ENCODE results near the gene HYOU1. TPM values are rescaled to one million over a fixed set of nuclear protein-coding genes. Genes with fewer than 3 reads are reported as not detected.

HYOU1 gene
- total and polyA plus RNA-seq, 2 experiments from 2014 or later = 122 to 168 TPM

DNA sequence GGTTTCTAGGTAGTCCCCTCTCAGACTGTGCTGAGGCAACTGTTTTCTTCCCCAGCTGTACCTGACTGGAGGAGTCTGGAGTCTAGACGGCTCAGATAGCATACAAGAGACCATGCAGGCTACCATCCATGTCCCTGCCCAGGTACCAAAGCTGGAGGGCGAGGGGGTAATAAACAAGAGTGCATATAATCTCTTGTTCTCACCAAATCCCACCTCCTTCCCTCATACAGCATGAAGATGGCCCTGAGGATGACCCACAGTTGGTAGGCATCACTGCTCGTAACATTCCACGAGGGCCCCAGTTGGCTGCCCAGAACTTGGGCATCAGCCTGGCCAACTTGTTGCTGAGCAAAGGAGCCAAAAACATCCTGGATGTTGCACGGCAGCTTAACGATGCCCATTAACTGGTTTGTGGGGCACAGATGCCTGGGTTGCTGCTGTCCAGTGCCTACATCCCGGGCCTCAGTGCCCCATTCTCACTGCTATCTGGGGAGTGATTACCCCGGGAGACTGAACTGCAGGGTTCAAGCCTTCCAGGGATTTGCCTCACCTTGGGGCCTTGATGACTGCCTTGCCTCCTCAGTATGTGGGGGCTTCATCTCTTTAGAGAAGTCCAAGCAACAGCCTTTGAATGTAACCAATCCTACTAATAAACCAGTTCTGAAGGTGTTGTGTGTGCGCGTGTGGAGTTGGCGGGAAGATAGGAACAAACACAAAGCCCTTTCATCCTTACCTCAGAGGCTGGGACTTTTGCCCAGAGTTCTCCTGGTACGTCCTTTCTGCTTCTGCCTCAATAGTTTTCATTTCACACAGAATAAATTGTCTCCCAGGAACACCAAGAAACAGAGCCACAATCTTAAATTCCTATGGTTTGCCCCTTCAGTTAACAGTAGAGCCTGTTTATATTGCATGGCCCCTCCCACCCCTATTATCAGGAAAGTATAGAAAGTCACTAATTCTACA, 36.2 kb upstream of the HYOU1 start:
- TF ChIP-seq EZH2 (IDR thresholded peaks at IDR 0.05; ENCODE audit: borderline replicate concordance) = no peak
- TF ChIP-seq EZH2phosphoT487 (IDR thresholded peaks at IDR 0.05; ENCODE audit: low read depth, severe bottlenecking, unreplicated experiment) = no peak
- TF ChIP-seq, protein P1, sequence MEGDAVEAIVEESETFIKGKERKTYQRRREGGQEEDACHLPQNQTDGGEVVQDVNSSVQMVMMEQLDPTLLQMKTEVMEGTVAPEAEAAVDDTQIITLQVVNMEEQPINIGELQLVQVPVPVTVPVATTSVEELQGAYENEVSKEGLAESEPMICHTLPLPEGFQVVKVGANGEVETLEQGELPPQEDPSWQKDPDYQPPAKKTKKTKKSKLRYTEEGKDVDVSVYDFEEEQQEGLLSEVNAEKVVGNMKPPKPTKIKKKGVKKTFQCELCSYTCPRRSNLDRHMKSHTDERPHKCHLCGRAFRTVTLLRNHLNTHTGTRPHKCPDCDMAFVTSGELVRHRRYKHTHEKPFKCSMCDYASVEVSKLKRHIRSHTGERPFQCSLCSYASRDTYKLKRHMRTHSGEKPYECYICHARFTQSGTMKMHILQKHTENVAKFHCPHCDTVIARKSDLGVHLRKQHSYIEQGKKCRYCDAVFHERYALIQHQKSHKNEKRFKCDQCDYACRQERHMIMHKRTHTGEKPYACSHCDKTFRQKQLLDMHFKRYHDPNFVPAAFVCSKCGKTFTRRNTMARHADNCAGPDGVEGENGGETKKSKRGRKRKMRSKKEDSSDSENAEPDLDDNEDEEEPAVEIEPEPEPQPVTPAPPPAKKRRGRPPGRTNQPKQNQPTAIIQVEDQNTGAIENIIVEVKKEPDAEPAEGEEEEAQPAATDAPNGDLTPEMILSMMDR (IDR thresholded peaks at IDR 0.05; ENCODE audit: poor library complexity) = no peak
- no peaks in the 10 kb centered on the region for H3K36me3 ChIP-seq (replicated peaks; ENCODE audit: insufficient read depth, low read depth)

DNA sequence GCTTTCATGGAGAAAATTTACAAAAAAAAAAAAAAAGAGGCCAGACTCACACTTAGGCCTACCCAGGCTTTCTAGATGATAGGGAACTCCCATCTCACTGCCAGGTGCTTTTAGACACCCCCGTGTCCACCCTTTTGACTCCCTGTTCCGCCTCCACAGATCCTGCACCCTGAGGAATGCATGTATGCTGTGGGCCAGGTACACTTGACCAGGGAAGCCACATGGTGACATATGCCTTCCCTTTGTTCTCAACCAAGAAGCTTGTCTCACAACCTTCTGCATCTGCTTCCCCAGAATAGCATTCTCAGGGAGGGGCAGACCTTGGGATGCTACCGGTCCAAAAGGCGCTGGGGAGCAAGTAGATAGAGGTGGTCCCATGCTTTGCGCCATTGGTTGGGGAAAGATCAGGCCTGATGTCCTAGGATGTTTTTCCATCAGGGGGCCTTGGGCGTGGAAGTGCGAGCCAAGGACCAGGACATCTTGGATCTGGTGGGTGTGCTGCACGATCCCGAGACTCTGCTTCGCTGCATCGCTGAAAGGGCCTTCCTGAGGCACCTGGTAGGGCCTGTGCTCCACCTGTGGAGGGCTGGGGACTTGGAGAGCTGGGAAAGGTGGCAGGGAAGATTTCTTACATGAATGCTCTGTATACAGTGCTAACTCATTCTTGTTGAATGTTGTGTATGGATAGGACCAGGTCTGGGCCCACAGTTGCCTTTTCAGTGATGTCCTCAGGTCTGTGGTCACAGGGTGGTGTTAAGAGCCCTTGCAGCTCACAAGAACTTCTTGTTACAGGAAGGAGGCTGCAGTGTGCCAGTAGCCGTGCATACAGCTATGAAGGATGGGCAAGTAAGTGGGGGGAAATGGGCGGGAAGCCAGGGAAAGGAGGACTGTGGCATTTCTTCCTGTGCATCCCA, 35.2 kb upstream of the HYOU1 start:
- Histone ChIP-seq H3K9me2 (replicated peaks; ENCODE audit: insufficient read depth) (no peaks in the 10 kb centered on the region), H3K27me3 (no peaks in the 10 kb centered on the region), H3K4me1 (ENCODE audit: insufficient read depth) (peaks cover 17% of the 10 kb centered on the region), H3K36me3 (replicated peaks; ENCODE audit: insufficient read depth, low read depth) (no peaks in the 10 kb centered on the region), H2AFZ (no peak overlapping the region), H4K20me1 (ENCODE audit: insufficient read depth, poor library complexity, severe bottlenecking) (peaks cover 6% of the 10 kb centered on the region), H3K79me2 (peaks cover 44% of the 10 kb centered on the region), H3K27ac (peak overlapping the region; percentile 96), H3K9me3 (ENCODE audit: low read depth) (no peaks in the 10 kb centered on the region), H3K4me3 (no peak overlapping the region), H3K4me2 (peak overlapping the region; percentile 84)
- WGBS (ENCODE audit: low lambda C conversion rate, missing lambda C conversion rate) = 88% methylated on average over 13 of the region's 13 CpGs
- no peak for DNase-seq (ENCODE audit: low spot score)
- TF ChIP-seq EZH2phosphoT487 (IDR thresholded peaks at IDR 0.05; ENCODE audit: low read depth, severe bottlenecking, unreplicated experiment) (no peak), EZH2 (IDR thresholded peaks at IDR 0.05; ENCODE audit: borderline replicate concordance) (no peak)
- TF ChIP-seq, protein P1 (IDR thresholded peaks at IDR 0.05; ENCODE audit: poor library complexity) = no peak

More for the DNA sequence above, 36.2 kb upstream of the HYOU1 start:
- Histone ChIP-seq H3K4me1 (ENCODE audit: insufficient read depth) (peaks cover 17% of the 10 kb centered on the region), H3K9me3 (ENCODE audit: low read depth) (no peaks in the 10 kb centered on the region), H2AFZ (no peak overlapping the region), H3K27ac (peak overlapping the region; percentile 96), H3K9me2 (replicated peaks; ENCODE audit: insufficient read depth) (no peaks in the 10 kb centered on the region), H3K79me2 (peaks cover 39% of the 10 kb centered on the region), H3K4me3 (peak overlapping the region; percentile 31), H4K20me1 (ENCODE audit: insufficient read depth, poor library complexity, severe bottlenecking) (peaks cover 6% of the 10 kb centered on the region), H3K27me3 (no peaks in the 10 kb centered on the region), H3K4me2 (peak overlapping the region; percentile 84)
- WGBS (ENCODE audit: low lambda C conversion rate, missing lambda C conversion rate) = 43% methylated on average over 12 of the region's 12 CpGs
- DNase-seq (ENCODE audit: low spot score) = no peak

DNA sequence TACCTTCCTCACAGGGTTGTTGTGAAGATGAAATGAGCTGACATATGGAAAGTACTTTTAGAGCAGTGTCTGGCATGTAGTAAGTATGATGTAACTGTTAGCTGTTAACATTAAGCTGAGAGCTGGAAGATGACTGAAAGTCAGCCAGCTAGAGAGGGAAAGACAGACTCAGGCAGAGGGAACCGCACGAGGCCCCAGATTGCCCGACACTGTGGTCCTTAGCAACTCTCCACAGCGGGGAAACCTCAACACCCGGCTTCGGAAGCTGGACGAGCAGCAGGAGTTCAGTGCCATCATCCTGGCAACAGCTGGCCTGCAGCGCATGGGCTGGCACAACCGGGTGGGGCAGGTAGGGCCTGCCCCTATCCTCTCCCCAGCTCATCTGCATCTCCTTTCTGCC, 34.2 kb upstream of the HYOU1 start:
- WGBS (ENCODE audit: low lambda C conversion rate, missing lambda C conversion rate) = 78% methylated on average over 9 of the region's 9 CpGs
- Histone ChIP-seq H3K4me3 (no peak overlapping the region), H3K9me3 (ENCODE audit: low read depth) (no peaks in the 10 kb centered on the region), H3K79me2 (peaks cover 52% of the 10 kb centered on the region), H3K27ac (peak overlapping the region; percentile 49), H3K4me1 (ENCODE audit: insufficient read depth) (peaks cover 18% of the 10 kb centered on the region), H3K27me3 (no peaks in the 10 kb centered on the region), H3K36me3 (replicated peaks; ENCODE audit: insufficient read depth, low read depth) (no peaks in the 10 kb centered on the region), H3K9me2 (replicated peaks; ENCODE audit: insufficient read depth) (no peaks in the 10 kb centered on the region), H4K20me1 (ENCODE audit: insufficient read depth, poor library complexity, severe bottlenecking) (peaks cover 6% of the 10 kb centered on the region), H3K4me2 (peak overlapping the region; percentile 24), H2AFZ (no peak overlapping the region)
- TF ChIP-seq EZH2 (IDR thresholded peaks at IDR 0.05; ENCODE audit: borderline replicate concordance) = no peak
- no peak for TF ChIP-seq EZH2phosphoT487 (IDR thresholded peaks at IDR 0.05; ENCODE audit: low read depth, severe bottlenecking, unreplicated experiment)
- TF ChIP-seq, protein P1 (IDR thresholded peaks at IDR 0.05; ENCODE audit: poor library complexity) = no peak
- DNase-seq (ENCODE audit: low spot score) = no peak
